ENCODE results near the gene HERC5. TPM values are rescaled to one million over a fixed set of nuclear protein-coding genes. Genes with fewer than 3 reads are reported as not detected.

Gene HERC5
- total RNA-seq, 1 donor from 2014 or later, result 23.0 TPM

DNA sequence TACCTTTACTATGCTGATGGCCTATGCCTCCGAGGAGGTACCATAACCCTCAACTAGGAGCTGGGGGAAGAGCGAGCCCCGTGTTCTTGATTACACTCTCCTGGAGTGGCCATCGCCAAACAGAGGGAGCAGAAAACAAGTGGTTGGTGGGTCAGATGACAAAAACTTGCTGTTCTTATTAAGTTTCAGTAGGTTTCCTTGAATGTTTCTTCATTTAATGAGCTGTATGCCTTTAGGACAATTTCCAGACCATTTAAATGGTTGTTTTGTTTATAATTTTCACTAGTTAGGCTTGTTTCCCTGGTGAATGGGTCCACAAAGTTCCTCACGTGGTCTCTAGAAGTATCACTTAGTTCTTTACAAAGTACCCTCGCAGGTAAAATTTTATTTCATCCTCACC is 62.0 kb downstream of the HERC5 start:
- Mint-ChIP-seq H3K4me1 (ENCODE audit: low read depth, unreplicated experiment) (peaks cover 8% of the 10 kb centered on the region), H3K36me3 (ENCODE audit: low read depth, unreplicated experiment) (no peaks in the 10 kb centered on the region), H3K9me3 (ENCODE audit: unreplicated experiment) (no peaks in the 10 kb centered on the region), H3K27ac (ENCODE audit: unreplicated experiment) (no peak overlapping the region), H3K4me3 (ENCODE audit: unreplicated experiment) (no peak overlapping the region), H3K27me3 (ENCODE audit: low read depth, unreplicated experiment) (no peaks in the 10 kb centered on the region)
- DNase-seq (ENCODE audit: low read depth), result no peak
- no peak overlapping the region for H3K9ac ChIP-seq (ENCODE audit: low read length)
- no peak overlapping the region for H3K4me3 ChIP-seq (ENCODE audit: insufficient read depth, low read depth, low read length)
- H3K79me2 ChIP-seq (ENCODE audit: insufficient read depth, low read length), result peaks cover 27% of the 10 kb centered on the region
- no peak overlapping the region for H2AFZ ChIP-seq (ENCODE audit: low read depth, low read length)
- TF ChIP-seq, protein P1, sequence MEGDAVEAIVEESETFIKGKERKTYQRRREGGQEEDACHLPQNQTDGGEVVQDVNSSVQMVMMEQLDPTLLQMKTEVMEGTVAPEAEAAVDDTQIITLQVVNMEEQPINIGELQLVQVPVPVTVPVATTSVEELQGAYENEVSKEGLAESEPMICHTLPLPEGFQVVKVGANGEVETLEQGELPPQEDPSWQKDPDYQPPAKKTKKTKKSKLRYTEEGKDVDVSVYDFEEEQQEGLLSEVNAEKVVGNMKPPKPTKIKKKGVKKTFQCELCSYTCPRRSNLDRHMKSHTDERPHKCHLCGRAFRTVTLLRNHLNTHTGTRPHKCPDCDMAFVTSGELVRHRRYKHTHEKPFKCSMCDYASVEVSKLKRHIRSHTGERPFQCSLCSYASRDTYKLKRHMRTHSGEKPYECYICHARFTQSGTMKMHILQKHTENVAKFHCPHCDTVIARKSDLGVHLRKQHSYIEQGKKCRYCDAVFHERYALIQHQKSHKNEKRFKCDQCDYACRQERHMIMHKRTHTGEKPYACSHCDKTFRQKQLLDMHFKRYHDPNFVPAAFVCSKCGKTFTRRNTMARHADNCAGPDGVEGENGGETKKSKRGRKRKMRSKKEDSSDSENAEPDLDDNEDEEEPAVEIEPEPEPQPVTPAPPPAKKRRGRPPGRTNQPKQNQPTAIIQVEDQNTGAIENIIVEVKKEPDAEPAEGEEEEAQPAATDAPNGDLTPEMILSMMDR (IDR thresholded peaks at IDR 0.05; ENCODE audit: insufficient read depth, low read depth, low read length), result no peak
- no peak for TF ChIP-seq EZH2 (IDR thresholded peaks at IDR 0.05; ENCODE audit: insufficient read depth, low read length)
- no peaks in the 10 kb centered on the region for H3K9me3 ChIP-seq (ENCODE audit: insufficient read depth, low read depth, low read length)
- H3K36me3 ChIP-seq (ENCODE audit: insufficient read depth, low read length), result peaks cover 11% of the 10 kb centered on the region
- no peak overlapping the region for H3K4me2 ChIP-seq (ENCODE audit: low read length)
- H3K27me3 ChIP-seq (ENCODE audit: insufficient read depth, low read length), result no peaks in the 10 kb centered on the region
- FAIRE-seq, result no peak
- peaks cover 2% of the 10 kb centered on the region for H3K4me1 ChIP-seq (ENCODE audit: insufficient read depth, low read length)
- no peak overlapping the region for H3K27ac ChIP-seq (ENCODE audit: low read depth, low read length)
- H4K20me1 ChIP-seq (ENCODE audit: insufficient read depth, low read length), result peaks cover 15% of the 10 kb centered on the region

DNA sequence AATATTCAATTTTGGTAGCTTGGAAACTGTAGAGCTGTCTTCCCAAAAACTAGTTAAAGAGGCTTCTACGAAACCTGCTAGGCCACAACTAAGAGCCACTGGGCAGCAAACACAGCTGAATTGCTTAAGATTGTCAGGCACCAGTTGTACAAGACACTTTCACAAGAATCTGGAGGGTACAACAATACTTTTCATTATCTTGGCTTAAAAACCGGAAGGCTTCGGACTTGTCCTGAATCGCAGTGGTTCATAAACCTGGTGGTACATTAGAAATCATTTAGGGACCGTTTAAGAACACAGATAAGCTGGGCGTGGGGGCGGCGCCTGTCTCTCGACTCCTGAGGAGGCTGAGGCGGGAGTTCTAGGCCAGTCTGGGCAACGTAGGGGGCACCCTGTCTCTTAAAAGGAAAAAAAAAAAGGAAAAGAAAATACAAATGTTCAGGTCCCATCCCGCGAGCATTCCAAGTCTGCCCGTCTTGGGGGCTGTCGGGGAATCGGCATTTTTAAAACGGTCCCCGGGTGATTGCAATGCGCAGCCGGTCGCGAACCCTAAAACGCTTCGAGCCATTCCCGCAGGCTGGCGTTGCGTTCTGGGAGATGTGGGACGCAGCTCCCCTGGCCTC is 65.9 kb downstream of the HERC5 start:
- Mint-ChIP-seq H3K27me3 (ENCODE audit: low read depth, unreplicated experiment) (no peaks in the 10 kb centered on the region), H3K4me3 (ENCODE audit: unreplicated experiment) (peak overlapping the region; percentile 96), H3K9me3 (ENCODE audit: unreplicated experiment) (no peaks in the 10 kb centered on the region), H3K36me3 (ENCODE audit: low read depth, unreplicated experiment) (no peaks in the 10 kb centered on the region), H3K27ac (ENCODE audit: unreplicated experiment) (peak overlapping the region; percentile 88), H3K4me1 (ENCODE audit: low read depth, unreplicated experiment) (peaks cover 14% of the 10 kb centered on the region)
- H3K27ac ChIP-seq (ENCODE audit: low read depth, low read length), result peak overlapping the region; percentile 94
- H3K79me2 ChIP-seq (ENCODE audit: insufficient read depth, low read length), result peaks cover 32% of the 10 kb centered on the region
- H3K36me3 ChIP-seq (ENCODE audit: insufficient read depth, low read length), result peaks cover 11% of the 10 kb centered on the region
- H3K4me3 ChIP-seq (ENCODE audit: insufficient read depth, low read depth, low read length), result peak overlapping the region; percentile 87
- H3K4me1 ChIP-seq (ENCODE audit: insufficient read depth, low read length), result peaks cover 8% of the 10 kb centered on the region
- H3K4me2 ChIP-seq (ENCODE audit: low read length), result peak overlapping the region; percentile 90
- H3K9ac ChIP-seq (ENCODE audit: low read length), result peak overlapping the region; percentile 92
- DNase-seq (ENCODE audit: low read depth) (no peak), FAIRE-seq (no peak)
- no peak for TF ChIP-seq EZH2 (IDR thresholded peaks at IDR 0.05; ENCODE audit: insufficient read depth, low read length)
- TF ChIP-seq, protein P1 (IDR thresholded peaks at IDR 0.05; ENCODE audit: insufficient read depth, low read depth, low read length), result no peak
- H3K27me3 ChIP-seq (ENCODE audit: insufficient read depth, low read length), result no peaks in the 10 kb centered on the region
- H3K9me3 ChIP-seq (ENCODE audit: insufficient read depth, low read depth, low read length), result no peaks in the 10 kb centered on the region
- peaks cover 15% of the 10 kb centered on the region for H4K20me1 ChIP-seq (ENCODE audit: insufficient read depth, low read length)
- H2AFZ ChIP-seq (ENCODE audit: low read depth, low read length), result peak overlapping the region; percentile 75
